HEK293 (cell line): ENCODE data around the gene IZUMO1.

Experiments
- FEZF1 ChIP-seq: fragments of 450-650 bp; formaldehyde crosslinking; IDR thresholded peaks from 2 replicates; pipeline ENCODE4 v1.5.1; 2016; ENCODE audit warnings: missing biosample characterization, missing genetic modification characterization
- GLI4 ChIP-seq: fragments of 450-650 bp; formaldehyde crosslinking; IDR thresholded peaks from 2 replicates; pipeline ENCODE4 v1.5.1; 2016; ENCODE audit warnings: missing biosample characterization, missing genetic modification characterization
- KLF16 ChIP-seq: fragments of 450-650 bp; formaldehyde crosslinking; IDR thresholded peaks from 2 replicates; pipeline ENCODE4 v1.5.1; 2017; ENCODE audit warnings: missing biosample characterization, missing genetic modification characterization
- OSR2 ChIP-seq: fragments of 450-650 bp; formaldehyde crosslinking; IDR thresholded peaks from 2 replicates; pipeline ENCODE4 v1.5.1; 2016; ENCODE audit warnings: missing biosample characterization, missing genetic modification characterization
- PBX3 ChIP-seq: sonication (generic); formaldehyde crosslinking; IDR thresholded peaks from 2 replicates; pipeline ENCODE4 v1.8.1; 2022; ENCODE audit warnings: mild to moderate bottlenecking, moderate library complexity, missing genetic modification reagents
- REPIN1 ChIP-seq: fragments of 450-650 bp; formaldehyde crosslinking; IDR thresholded peaks from 2 replicates; pipeline ENCODE4 v1.5.1; 2017; ENCODE audit warnings: missing biosample characterization, missing genetic modification characterization, low read depth
- TRIM28 ChIP-seq: IDR thresholded peaks from 2 replicates; pipeline ENCODE4 v1.6.1; 2011; ENCODE audit warnings: low read length, control low read depth, borderline replicate concordance
- YY1 ChIP-seq: fragments of 450-650 bp; formaldehyde crosslinking; IDR thresholded peaks from 2 replicates; pipeline ENCODE4 v1.5.1; 2018; ENCODE audit warnings: missing biosample characterization, missing genetic modification characterization
- ZBTB21 ChIP-seq: fragments of 450-650 bp; formaldehyde crosslinking; IDR thresholded peaks from 2 replicates; pipeline ENCODE4 v1.5.1; 2017; ENCODE audit warnings: missing biosample characterization, missing genetic modification characterization
- ZFP41 ChIP-seq: fragments of 450-650 bp; formaldehyde crosslinking; IDR thresholded peaks from 2 replicates; pipeline ENCODE4 v1.5.1; 2016; ENCODE audit warnings: missing biosample characterization, missing genetic modification characterization, borderline replicate concordance
- ZFP69B ChIP-seq: fragments of 450-650 bp; formaldehyde crosslinking; IDR thresholded peaks from 2 replicates; pipeline ENCODE4 v1.5.1; 2016; ENCODE audit warnings: missing biosample characterization, missing genetic modification characterization
- ZNF10 ChIP-seq: fragments of 450-650 bp; formaldehyde crosslinking; IDR thresholded peaks from 2 replicates; pipeline ENCODE4 v1.5.1; 2017; ENCODE audit warnings: missing biosample characterization, missing genetic modification characterization
- ZNF114 ChIP-seq: fragments of 450-650 bp; formaldehyde crosslinking; IDR thresholded peaks from 2 replicates; pipeline ENCODE4 v1.5.0; 2017; ENCODE audit warnings: missing biosample characterization, missing genetic modification characterization
- ZNF132 ChIP-seq: fragments of 450-650 bp; formaldehyde crosslinking; IDR thresholded peaks from 2 replicates; pipeline ENCODE4 v1.5.1; 2017; ENCODE audit warnings: missing biosample characterization, missing genetic modification characterization, borderline replicate concordance
- ZNF133 ChIP-seq: fragments of 450-650 bp; formaldehyde crosslinking; IDR thresholded peaks from 2 replicates; pipeline ENCODE4 v1.5.1; 2016; ENCODE audit warnings: missing biosample characterization, missing genetic modification characterization
- ZNF148 ChIP-seq: fragments of 450-650 bp; formaldehyde crosslinking; IDR thresholded peaks from 2 replicates; pipeline ENCODE4 v1.5.0; 2017; ENCODE audit warnings: missing biosample characterization, missing genetic modification characterization, borderline replicate concordance
- ZNF16 ChIP-seq: fragments of 450-650 bp; formaldehyde crosslinking; IDR thresholded peaks from 2 replicates; pipeline ENCODE4 v1.5.1; 2016; ENCODE audit warnings: low read depth, missing biosample characterization, missing genetic modification characterization
- ZNF19 ChIP-seq: fragments of 450-650 bp; formaldehyde crosslinking; IDR thresholded peaks from 2 replicates; pipeline ENCODE4; 2016; ENCODE audit warnings: missing biosample characterization, missing genetic modification characterization, low read depth
- ZNF214 ChIP-seq: fragments of 450-650 bp; formaldehyde crosslinking; IDR thresholded peaks from 2 replicates; pipeline ENCODE4 v1.5.1; 2017; ENCODE audit warnings: missing biosample characterization, mild to moderate bottlenecking, missing genetic modification characterization, borderline replicate concordance
- ZNF223 ChIP-seq: fragments of 450-650 bp; formaldehyde crosslinking; IDR thresholded peaks from 2 replicates; pipeline ENCODE4 v1.5.1; 2016; ENCODE audit warnings: missing biosample characterization, missing genetic modification characterization
- ZNF266 ChIP-seq: fragments of 450-650 bp; formaldehyde crosslinking; IDR thresholded peaks from 2 replicates; pipeline ENCODE4 v1.5.1; 2016; ENCODE audit warnings: missing biosample characterization, missing genetic modification characterization, low read depth
- ZNF280D ChIP-seq: fragments of 450-650 bp; formaldehyde crosslinking; IDR thresholded peaks from 2 replicates; pipeline ENCODE4 v1.5.1; 2016; ENCODE audit warnings: missing biosample characterization, missing genetic modification characterization
- ZNF292 ChIP-seq: fragments of 450-650 bp; formaldehyde crosslinking; IDR thresholded peaks from 2 replicates; pipeline ENCODE4 v1.5.1; 2016; ENCODE audit warnings: low read depth, missing biosample characterization, missing genetic modification characterization, borderline replicate concordance
- ZNF529 ChIP-seq: fragments of 450-650 bp; formaldehyde crosslinking; IDR thresholded peaks from 2 replicates; pipeline ENCODE4 v1.5.1; 2017; ENCODE audit warnings: missing genetic modification characterization, missing biosample characterization; ENCODE audit not compliant: insufficient replicate concordance
- ZNF544 ChIP-seq: fragments of 450-650 bp; formaldehyde crosslinking; IDR thresholded peaks from 2 replicates; pipeline ENCODE4 v1.5.0; 2017; ENCODE audit warnings: missing biosample characterization, missing genetic modification characterization
- ZNF549 ChIP-seq: fragments of 450-650 bp; IDR thresholded peaks from 2 replicates; pipeline ENCODE4 v1.5.1; 2018; ENCODE audit warnings: missing biosample characterization, missing genetic modification characterization, mild to moderate bottlenecking, inconsistent platforms, moderate library complexity
- ZNF596 ChIP-seq: fragments of 450-650 bp; IDR thresholded peaks from 2 replicates; pipeline ENCODE4 v1.5.0; 2018; ENCODE audit warnings: missing biosample characterization, mild to moderate bottlenecking, missing genetic modification characterization, moderate library complexity
- ZNF664 ChIP-seq: fragments of 450-650 bp; formaldehyde crosslinking; IDR thresholded peaks from 2 replicates; pipeline ENCODE4 v1.5.1; 2016; ENCODE audit warnings: missing biosample characterization, missing genetic modification characterization
- ZNF670 ChIP-seq: fragments of 450-650 bp; formaldehyde crosslinking; IDR thresholded peaks from 2 replicates; pipeline ENCODE4 v1.5.1; 2016; ENCODE audit warnings: missing biosample characterization, missing genetic modification characterization, low read depth
- ZNF768 ChIP-seq: fragments of 450-650 bp; formaldehyde crosslinking; IDR thresholded peaks from 2 replicates; pipeline ENCODE4 v1.5.1; 2018; ENCODE audit warnings: missing biosample characterization, mild to moderate bottlenecking, missing genetic modification characterization
- ZNF792 ChIP-seq: fragments of 450-650 bp; formaldehyde crosslinking; IDR thresholded peaks from 2 replicates; pipeline ENCODE4 v1.5.1; 2016; ENCODE audit warnings: missing biosample characterization, missing genetic modification characterization
- TF ChIP-seq, protein P1 (sequence below): fragments of 450-650 bp; formaldehyde crosslinking; IDR thresholded peaks from 2 replicates; pipeline ENCODE4 v1.5.1; 2017; ENCODE audit warnings: missing biosample characterization, missing genetic modification characterization
- TF ChIP-seq, protein P2 (sequence below): fragments of 450-650 bp; formaldehyde crosslinking; IDR thresholded peaks from 2 replicates; pipeline ENCODE4 v1.5.1; 2017; ENCODE audit warnings: missing biosample characterization, missing genetic modification characterization

The IZUMO1 gene

DNA sequence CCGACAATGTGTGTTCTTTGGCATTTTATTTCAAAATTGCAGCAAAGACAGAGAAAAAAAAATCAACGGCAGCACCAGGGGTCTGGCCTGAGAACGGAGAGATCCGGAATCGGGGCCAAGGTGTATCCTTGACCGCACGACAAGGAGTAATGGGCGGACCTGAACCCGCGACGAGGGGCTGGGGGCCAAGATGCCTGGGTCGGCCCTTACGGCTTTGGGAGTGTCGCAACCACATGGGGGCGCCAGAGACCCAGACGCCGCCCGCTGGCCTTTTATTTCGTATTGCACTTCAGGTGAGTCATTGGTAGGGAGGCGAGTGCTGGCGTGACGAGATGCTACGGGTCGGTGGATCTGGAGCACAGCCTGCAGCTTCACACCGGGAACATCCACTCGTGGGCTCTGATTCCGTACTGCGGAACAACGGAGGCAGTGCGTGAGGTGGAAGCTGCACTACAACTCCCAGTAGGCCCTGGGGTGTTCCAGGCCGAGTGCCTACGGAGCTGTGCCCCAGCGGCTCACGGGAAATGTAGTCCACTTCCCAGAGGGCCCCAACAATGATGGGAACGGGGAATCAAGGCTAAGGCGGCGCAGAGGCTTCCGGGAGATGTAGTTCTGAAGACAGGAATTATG lies 48.5 kb upstream of the IZUMO1 start (continued):
- TF ChIP-seq, protein P1, sequence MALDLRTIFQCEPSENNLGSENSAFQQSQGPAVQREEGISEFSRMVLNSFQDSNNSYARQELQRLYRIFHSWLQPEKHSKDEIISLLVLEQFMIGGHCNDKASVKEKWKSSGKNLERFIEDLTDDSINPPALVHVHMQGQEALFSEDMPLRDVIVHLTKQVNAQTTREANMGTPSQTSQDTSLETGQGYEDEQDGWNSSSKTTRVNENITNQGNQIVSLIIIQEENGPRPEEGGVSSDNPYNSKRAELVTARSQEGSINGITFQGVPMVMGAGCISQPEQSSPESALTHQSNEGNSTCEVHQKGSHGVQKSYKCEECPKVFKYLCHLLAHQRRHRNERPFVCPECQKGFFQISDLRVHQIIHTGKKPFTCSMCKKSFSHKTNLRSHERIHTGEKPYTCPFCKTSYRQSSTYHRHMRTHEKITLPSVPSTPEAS (tag by site-specific recombination): peak; percentile 51; the same call in 1 of the 2 replicates
- TF ChIP-seq ZBTB21 (tag by site-specific recombination) (peak; percentile 83), ZNF549 (no peak), ZNF148 (tag by site-specific recombination) (no peak), ZNF19 (tag by site-specific recombination) (no peak), ZNF292 (tag by site-specific recombination) (no peak), GLI4 (tag by site-specific recombination) (no peak), ZNF596 (tag by site-specific recombination) (no peak), ZNF223 (tag by site-specific recombination) (no peak), REPIN1 (no peak), ZNF280D (tag by site-specific recombination) (peak; percentile 74; the same call in 1 of the 2 replicates), ZNF114 (no peak), ZNF10 (tag by site-specific recombination) (no peak), ZNF214 (tag by site-specific recombination) (no peak), ZNF792 (tag by site-specific recombination) (no peak), TRIM28 (peak; percentile 40; the same call in 1 of the 2 replicates), ZNF133 (tag by site-specific recombination) (no peak), ZFP69B (0 out of 2 replicates have a peak, but pooled peaks have one; percentile 36), ZNF768 (tag by site-specific recombination) (no peak), OSR2 (tag by site-specific recombination) (no peak), ZNF670 (tag by site-specific recombination) (no peak), ZNF266 (no peak), FEZF1 (tag by site-specific recombination) (peak; percentile 81), ZNF664 (tag by site-specific recombination) (no peak), ZNF529 (no peak), KLF16 (tag by site-specific recombination) (peak; percentile 89), ZNF132 (tag by site-specific recombination) (no peak), ZFP41 (tag by site-specific recombination) (no peak), ZNF16 (tag by site-specific recombination) (no peak), ZNF544 (no peak), YY1 (tag by site-specific recombination) (peak; percentile 41; the same call in 1 of the 2 replicates), PBX3 (CRISPR knock-in tag) (no peak)
- TF ChIP-seq, protein P2, sequence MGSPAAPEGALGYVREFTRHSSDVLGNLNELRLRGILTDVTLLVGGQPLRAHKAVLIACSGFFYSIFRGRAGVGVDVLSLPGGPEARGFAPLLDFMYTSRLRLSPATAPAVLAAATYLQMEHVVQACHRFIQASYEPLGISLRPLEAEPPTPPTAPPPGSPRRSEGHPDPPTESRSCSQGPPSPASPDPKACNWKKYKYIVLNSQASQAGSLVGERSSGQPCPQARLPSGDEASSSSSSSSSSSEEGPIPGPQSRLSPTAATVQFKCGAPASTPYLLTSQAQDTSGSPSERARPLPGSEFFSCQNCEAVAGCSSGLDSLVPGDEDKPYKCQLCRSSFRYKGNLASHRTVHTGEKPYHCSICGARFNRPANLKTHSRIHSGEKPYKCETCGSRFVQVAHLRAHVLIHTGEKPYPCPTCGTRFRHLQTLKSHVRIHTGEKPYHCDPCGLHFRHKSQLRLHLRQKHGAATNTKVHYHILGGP: no peak
